ENCODE measurements around the gene MYO1E.

DNA sequence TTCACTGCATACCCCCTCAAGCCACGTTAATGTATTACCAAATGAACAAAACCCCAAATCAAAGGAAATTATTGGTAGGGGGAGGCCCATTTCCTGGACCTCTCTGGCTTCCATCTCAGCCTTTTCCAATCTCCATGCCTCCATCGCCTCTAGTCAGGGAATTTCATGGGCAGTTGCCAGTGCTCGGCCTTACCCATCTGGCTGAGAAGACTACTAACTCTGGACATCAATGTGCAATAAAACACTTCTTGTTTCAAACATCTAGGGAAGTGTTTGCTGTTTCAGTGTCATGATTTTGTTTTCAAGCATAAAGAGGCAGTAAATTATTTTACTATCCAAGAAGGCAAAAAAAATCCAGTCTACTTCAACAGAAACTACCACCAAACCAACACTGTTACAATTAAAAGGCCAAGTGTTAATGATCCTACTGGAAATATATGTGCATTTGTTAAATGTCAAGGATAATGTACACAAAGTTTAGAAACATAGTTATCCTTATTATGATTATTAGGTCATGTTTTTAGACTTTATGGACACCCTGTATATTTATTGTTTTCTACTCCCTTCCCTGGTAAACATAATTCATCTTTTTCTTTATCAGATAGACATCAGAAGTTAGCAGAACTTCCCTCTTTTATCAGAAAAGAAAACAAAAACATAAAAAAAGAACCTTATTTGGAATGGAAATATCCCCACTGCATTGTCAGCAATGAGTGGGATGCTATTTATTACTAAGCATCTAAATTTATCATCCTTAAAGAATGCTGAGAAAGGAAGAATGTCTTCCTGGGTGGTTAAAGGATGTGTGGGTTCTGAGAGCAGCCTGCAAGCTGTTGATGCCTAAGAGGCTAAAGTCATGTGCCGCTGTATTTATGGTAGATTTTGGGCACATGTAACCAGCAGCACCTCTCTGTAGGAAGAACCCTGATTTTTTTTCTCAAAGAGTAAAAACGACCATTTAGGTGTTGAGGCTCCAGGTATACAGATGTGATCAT, 150.9 kb downstream of the MYO1E start:
- TF ChIP-seq, protein P1, sequence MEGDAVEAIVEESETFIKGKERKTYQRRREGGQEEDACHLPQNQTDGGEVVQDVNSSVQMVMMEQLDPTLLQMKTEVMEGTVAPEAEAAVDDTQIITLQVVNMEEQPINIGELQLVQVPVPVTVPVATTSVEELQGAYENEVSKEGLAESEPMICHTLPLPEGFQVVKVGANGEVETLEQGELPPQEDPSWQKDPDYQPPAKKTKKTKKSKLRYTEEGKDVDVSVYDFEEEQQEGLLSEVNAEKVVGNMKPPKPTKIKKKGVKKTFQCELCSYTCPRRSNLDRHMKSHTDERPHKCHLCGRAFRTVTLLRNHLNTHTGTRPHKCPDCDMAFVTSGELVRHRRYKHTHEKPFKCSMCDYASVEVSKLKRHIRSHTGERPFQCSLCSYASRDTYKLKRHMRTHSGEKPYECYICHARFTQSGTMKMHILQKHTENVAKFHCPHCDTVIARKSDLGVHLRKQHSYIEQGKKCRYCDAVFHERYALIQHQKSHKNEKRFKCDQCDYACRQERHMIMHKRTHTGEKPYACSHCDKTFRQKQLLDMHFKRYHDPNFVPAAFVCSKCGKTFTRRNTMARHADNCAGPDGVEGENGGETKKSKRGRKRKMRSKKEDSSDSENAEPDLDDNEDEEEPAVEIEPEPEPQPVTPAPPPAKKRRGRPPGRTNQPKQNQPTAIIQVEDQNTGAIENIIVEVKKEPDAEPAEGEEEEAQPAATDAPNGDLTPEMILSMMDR (IDR thresholded peaks at IDR 0.05) = no peak
- TF ChIP-seq POLR2A (IDR thresholded peaks at IDR 0.05) = no peak
